HepG2 (cell line): Measurements from ENCODE around the gene AGBL3. TPM values are rescaled to one million over a fixed set of nuclear protein-coding genes. Genes with fewer than 3 reads are reported as not detected.

ENCODE experiments used
- AHDC1 ChIP-seq: sonication (generic); formaldehyde crosslinking; IDR thresholded peaks from 2 replicates; pipeline ENCODE4 v1.5.1; 2020; ENCODE audit warnings: mild to moderate bottlenecking, missing genetic modification reagents, borderline replicate concordance
- ARID3A ChIP-seq: IDR thresholded peaks from 2 replicates; pipeline ENCODE4 v1.6.1; 2012; ENCODE audit warnings: low read depth, low read length, improper control_type of control experiment
- ETV5 ChIP-seq: IDR thresholded peaks from 2 replicates; pipeline ENCODE4 v1.6.1; 2018; ENCODE audit warnings: missing biosample characterization, missing genetic modification reagents, inconsistent platforms, borderline replicate concordance
- ETV6 ChIP-seq: sonication (generic); formaldehyde crosslinking; conservative IDR thresholded peaks from 2 replicates; pipeline ENCODE4 v1.4.0; 2020; ENCODE audit warnings: missing genetic modification reagents
- GFI1 ChIP-seq: sonication (generic); formaldehyde crosslinking; IDR thresholded peaks from 2 replicates; pipeline ENCODE4 v1.5.0; 2020; ENCODE audit warnings: missing genetic modification reagents, mild to moderate bottlenecking, borderline replicate concordance
- GPBP1L1 ChIP-seq: sonication (generic); formaldehyde crosslinking; IDR thresholded peaks from 2 replicates; pipeline ENCODE4 v1.5.0; 2020; ENCODE audit warnings: mild to moderate bottlenecking, missing genetic modification reagents
- GZF1 ChIP-seq: sonication (generic); formaldehyde crosslinking; IDR thresholded peaks from 2 replicates; pipeline ENCODE4 v1.5.1; 2020; ENCODE audit warnings: mild to moderate bottlenecking, missing genetic modification reagents
- HNF4A ChIP-seq: sonication (generic); formaldehyde crosslinking; IDR thresholded peaks from 2 replicates; pipeline ENCODE4 v1.4.0; 2020; ENCODE audit warnings: missing genetic modification reagents
- HOXA3 ChIP-seq: sonication (generic); formaldehyde crosslinking; IDR thresholded peaks from 2 replicates; pipeline ENCODE4 v1.5.0; 2020; ENCODE audit warnings: missing genetic modification reagents
- POLR2G ChIP-seq: fragments of 200-400 bp; formaldehyde crosslinking; IDR thresholded peaks from 2 replicates; pipeline ENCODE4 v1.6.1; 2018; ENCODE audit warnings: mild to moderate bottlenecking, low read depth, low read length, moderate library complexity
- ZBTB21 ChIP-seq: sonication (generic); formaldehyde crosslinking; IDR thresholded peaks from 2 replicates; pipeline ENCODE4 v1.4.0; 2020; ENCODE audit warnings: missing genetic modification reagents
- ZMYM4 ChIP-seq: sonication (generic); formaldehyde crosslinking; IDR thresholded peaks from 2 replicates; pipeline ENCODE4 v1.8.1; 2023; ENCODE audit warnings: mild to moderate bottlenecking, missing genetic modification reagents
- ZNF276 ChIP-seq: sonication (generic); formaldehyde crosslinking; IDR thresholded peaks from 2 replicates; pipeline ENCODE4 v1.4.0; 2020; ENCODE audit warnings: mild to moderate bottlenecking, low read depth, missing genetic modification reagents
- ZNF337 ChIP-seq: sonication (generic); formaldehyde crosslinking; IDR thresholded peaks from 2 replicates; pipeline ENCODE4 v1.5.1; 2020; ENCODE audit warnings: missing genetic modification reagents, low read depth, mild to moderate bottlenecking, borderline replicate concordance
- ZNF354B ChIP-seq: sonication (generic); formaldehyde crosslinking; IDR thresholded peaks from 2 replicates; pipeline ENCODE4 v1.8.0; 2022; ENCODE audit warnings: mild to moderate bottlenecking, missing genetic modification reagents
- ZNF382 ChIP-seq: sonication (generic); formaldehyde crosslinking; IDR thresholded peaks from 2 replicates; pipeline ENCODE4 v1.5.0; 2020; ENCODE audit warnings: missing genetic modification reagents, mild to moderate bottlenecking, borderline replicate concordance
- ZNF446 ChIP-seq: sonication (generic); formaldehyde crosslinking; IDR thresholded peaks from 2 replicates; pipeline ENCODE4 v1.5.0; 2020; ENCODE audit warnings: mild to moderate bottlenecking, missing genetic modification reagents
- ZNF501 ChIP-seq: sonication (generic); formaldehyde crosslinking; IDR thresholded peaks from 2 replicates; pipeline ENCODE4 v1.5.1; 2020; ENCODE audit warnings: mild to moderate bottlenecking, moderate library complexity, missing genetic modification reagents
- ZNF720 ChIP-seq: sonication (generic); formaldehyde crosslinking; IDR thresholded peaks from 2 replicates; pipeline ENCODE4 v1.4.0; 2020; ENCODE audit warnings: missing genetic modification reagents
- ZNF850 ChIP-seq: sonication (generic); formaldehyde crosslinking; conservative IDR thresholded peaks from 2 replicates; pipeline ENCODE4 v1.9.0; 2021; ENCODE audit warnings: mild to moderate bottlenecking, missing genetic modification reagents
- ZZZ3 ChIP-seq: sonication (generic); formaldehyde crosslinking; IDR thresholded peaks from 2 replicates; pipeline ENCODE4 v1.4.0; 2020; ENCODE audit warnings: missing genetic modification reagents, mild to moderate bottlenecking, borderline replicate concordance
- polyA plus RNA-seq, 8 experiments: library from polyadenylated mRNA; depleted of rRNA in 3 of 8; stranded (reverse) in 7 of 8; unstranded in 1 of 8; fragments of >200 nt; fragmentation: Illumina TruSeq in 4 of 8; extraction: Trizol in 4 of 8; gene quantifications; 2 replicates each; pipeline versions ENCODE4 v1.2.1 to v1.2.3, GENCODE V29; 2011 to 2016; ENCODE audit warnings: low read depth in 4 of 8, missing spikeins in 1 of 8, mixed read lengths in 1 of 8; ENCODE audit not compliant: insufficient read depth in 1 of 8
- total RNA-seq, 5 experiments: library from RNA; depleted of rRNA; stranded (reverse); fragments of >200 nt; fragmentation: Illumina TruSeq; extraction: Trizol; gene quantifications; 2 replicates each; pipeline ENCODE4 v1.2.3, GENCODE V29; 2016; ENCODE audit warnings: low read depth in 1 of 5

Gene AGBL3
- total and polyA plus RNA-seq, 2 of the 13 experiments (the other 11 are each of a cell fraction or from before 2014, with no cell fraction given) = 2.2 to 7.2 TPM

GRCh38 chr7:135114622-135115021 lies 128.3 kb downstream of the AGBL3 start (continued):
- TF ChIP-seq GPBP1L1 (CRISPR knock-in tag) (no peak), ZNF501 (no peak), ETV5 (CRISPR knock-in tag) (no peak), POLR2G (no peak), ZNF354B (CRISPR knock-in tag) (no peak), ZNF382 (no peak), AHDC1 (CRISPR knock-in tag) (no peak), HOXA3 (no peak), ZNF337 (CRISPR knock-in tag) (no peak), HNF4A (CRISPR knock-in tag) (peak; percentile 24; the same call in 1 of the 2 replicates), ZZZ3 (no peak), ZBTB21 (CRISPR knock-in tag) (no peak), GFI1 (CRISPR knock-in tag) (peak; percentile 99), ZNF446 (CRISPR knock-in tag) (no peak), ZMYM4 (CRISPR knock-in tag) (peak; percentile 35; the same call in 1 of the 2 replicates), ETV6 (CRISPR knock-in tag) (no peak), ZNF850 (no peak), ZNF276 (CRISPR knock-in tag) (no peak), ARID3A (no peak), GZF1 (no peak), ZNF720 (no peak)
